Left lung (tissue), 10 donors: ENCODE measurements around the gene MYO15A. TPM values are rescaled to one million over a fixed set of nuclear protein-coding genes. Genes with fewer than 3 reads are reported as not detected.

Experiments used
- ATAC-seq: fragments of 200-7000 bp; cut with Tn5 transposase; one replicate; pipeline ENCODE4 v1.9.1; 2020; ENCODE audit warnings: moderate library complexity
- DNase-seq, 4 donors: peaks; one replicate each; pipeline ENCODE4 v3.0.0-alpha.2; 2013 to 2020
- H3K27ac ChIP-seq, 2 donors: fragments of 200-600 bp; sonication (generic) in 1 of 2; one replicate each; pipeline versions ENCODE4 v1.5.0 to v1.8.0; 2020 to 2021
- H3K27me3 ChIP-seq, 2 donors: fragments of 200-600 bp; sonication (generic) in 1 of 2; one replicate each; pipeline versions ENCODE4 v1.5.0 to v1.8.0; 2020 to 2021
- H3K36me3 ChIP-seq, 2 donors: fragments of 200-600 bp; sonication (generic) in 1 of 2; one replicate each; pipeline versions ENCODE4 v1.5.0 to v1.8.0; 2020 to 2021
- H3K4me1 ChIP-seq, 2 donors: fragments of 200-600 bp; one replicate each; pipeline ENCODE4 v1.8.0; 2021
- H3K4me3 ChIP-seq, 2 donors: fragments of 200-600 bp; sonication (generic) in 1 of 2; one replicate each; pipeline versions ENCODE4 v1.5.0 to v1.8.0; 2020 to 2021; ENCODE audit warnings: mild to moderate bottlenecking in 1 of 2
- H3K9me3 ChIP-seq, 2 donors: fragments of 200-600 bp; sonication (generic) in 1 of 2; one replicate each; pipeline versions ENCODE4 v1.5.0 to v1.8.0; 2020 to 2021
- CTCF ChIP-seq, 2 donors: fragments of 200-600 bp; sonication (generic) in 1 of 2; IDR thresholded peaks; one replicate each; pipeline versions ENCODE4 v1.5.0 to v1.8.0; 2021; ENCODE audit warnings: antibody characterized with exemption in 2 of 2
- intact Hi-C, 2 donors: fragments of 100-400 bp; cut with DNase I; formaldehyde crosslinking; loops; one replicate each; pipeline versions ENCODE4 v1.11.2 to v1.14.2; 2022
- polyA plus RNA-seq, 6 donors: library from polyadenylated mRNA; unstranded; fragments of 120-200 nt; gene quantifications; one replicate each; pipeline ENCODE4 v1.2.1, GENCODE V29; 2013; ENCODE audit not compliant: insufficient read length in 6 of 6
- total RNA-seq, 2 donors: library from RNA; stranded (reverse); fragmentation: NEBNext Ultra II Directional; extraction: Animal tissue kit (Norgen Biotek cat#: 25700); gene quantifications; one replicate each; pipeline ENCODE4 v1.2.1, GENCODE V29; 2021
- donor health status: DM: no; HTN: yes; CAD: no.
- donor health status: DM: no; HTN: no; CAD: no.

The MYO15A gene
- total and polyA plus RNA-seq, 8 donors: 1.3 to 3.2 (median 2.6) TPM

DNA sequence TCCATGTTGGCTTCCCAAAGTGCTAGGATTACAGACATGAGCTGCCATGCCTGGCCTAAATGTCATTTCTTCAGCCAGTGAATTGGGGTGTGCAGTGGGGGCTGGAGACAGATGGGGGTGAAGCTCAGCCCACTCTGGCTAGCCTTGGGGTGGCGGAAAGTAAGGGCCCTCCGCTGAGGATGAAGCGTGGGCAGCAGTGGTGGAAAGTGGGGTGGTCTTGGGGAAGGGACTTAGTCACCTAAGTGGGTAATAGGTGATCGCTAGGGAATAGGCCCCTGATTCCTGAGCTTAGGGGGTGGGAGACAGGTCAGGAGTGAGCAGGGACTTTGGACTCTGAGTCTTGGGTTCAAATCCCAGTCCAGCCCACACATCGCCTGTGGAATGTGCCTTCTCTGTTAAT lies 119.1 kb downstream of the MYO15A start:
- Histone ChIP-seq H3K4me1 (peaks cover 7 to 22% of the 10 kb centered on the region in 2 donors), H3K27me3 (no peaks in the 10 kb centered on the region), H3K9me3 (no peaks in the 10 kb centered on the region), H3K27ac (no peak overlapping the region), H3K36me3 (no peaks in the 10 kb centered on the region), H3K4me3 (no peak overlapping the region)
- DNase-seq: no peak
- ATAC-seq: no peak
- no peak for TF ChIP-seq CTCF (IDR thresholded peaks at IDR 0.05)
- intact Hi-C loops: no loop called here

DNA sequence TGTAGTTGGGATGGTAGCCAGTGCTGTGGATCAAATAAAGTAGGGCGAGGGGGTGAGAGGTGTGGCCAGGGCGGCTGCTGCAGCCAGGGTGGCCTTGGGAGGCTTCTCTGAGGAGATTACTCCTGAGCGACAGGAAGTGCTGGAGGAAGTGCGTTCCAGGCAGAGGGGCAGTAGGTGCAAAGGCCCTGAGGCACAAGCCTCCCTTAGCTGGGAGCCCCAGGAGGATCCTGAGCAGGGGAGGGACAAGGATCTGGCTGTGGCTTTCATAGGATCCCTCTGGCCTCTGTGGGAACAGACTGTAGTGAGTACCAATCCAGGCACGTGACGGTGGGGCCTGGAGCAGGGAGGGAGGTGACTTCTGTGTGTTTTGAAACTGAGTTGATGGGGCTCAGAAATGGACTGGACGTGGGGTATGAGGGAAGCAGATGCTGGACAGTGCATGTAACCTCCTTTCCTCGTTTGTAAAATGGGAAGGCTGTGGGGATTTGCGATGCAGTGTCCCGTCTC lies 119.7 kb downstream of the MYO15A start:
- Histone ChIP-seq H3K27ac (no peak overlapping the region), H3K9me3 (no peaks in the 10 kb centered on the region), H3K36me3 (peaks cover 0 to under 1% of the 10 kb centered on the region in 2 donors), H3K4me3 (no peak overlapping the region), H3K27me3 (no peaks in the 10 kb centered on the region), H3K4me1 (peaks cover 7 to 22% of the 10 kb centered on the region in 2 donors)
- intact Hi-C loops: no loop called here
- DNase-seq: no peak
- ATAC-seq: no peak
- no peak for TF ChIP-seq CTCF (IDR thresholded peaks at IDR 0.05)

- DNase-seq (no peak), ATAC-seq (no peak)
- no peak for TF ChIP-seq CTCF (IDR thresholded peaks at IDR 0.05)
- Histone ChIP-seq H3K4me3 (no peak overlapping the region), H3K27me3 (no peaks in the 10 kb centered on the region), H3K36me3 (peaks cover 0 to 11% of the 10 kb centered on the region in 2 donors), H3K9me3 (no peaks in the 10 kb centered on the region), H3K27ac (no peak overlapping the region), H3K4me1 (peaks cover 7 to 22% of the 10 kb centered on the region in 2 donors)
- intact Hi-C loops: no loop called here
Observed at GRCh38 chr17:18229254-18229653, 120.7 kb downstream of the MYO15A start.

Other genes starting within 250 kb of the MYO15A start
- gene TOM1L2, start 136.4 kb upstream of the MYO15A start, total RNA-seq: 10 to 100 TPM; 56.4 to 71.2 TPM
- 10 to 100 TPM; 51.2 to 62.3 (median 57.4) TPM for gene TOM1L2, start 136.4 kb upstream of the MYO15A start, polyA plus RNA-seq
- 1 to 10 TPM; 3.6 to 7.6 TPM for gene DRC3, start 135.9 kb upstream of the MYO15A start, total RNA-seq
- 10 to 100 TPM; 13.3 to 22.8 (median 19.0) TPM for gene DRC3, start 135.9 kb upstream of the MYO15A start, polyA plus RNA-seq
- 10 to 100 TPM; 36.8 to 38.2 TPM for gene ATPAF2, start 69.6 kb upstream of the MYO15A start, total RNA-seq
- 10 to 100 TPM; 21.3 to 26.6 (median 22.8) TPM for gene ATPAF2, start 69.6 kb upstream of the MYO15A start, polyA plus RNA-seq
- 1 to 10 TPM; 7.9 to 8.8 TPM for gene GID4, start 69.3 kb upstream of the MYO15A start, total RNA-seq
- 10 to 100 TPM; 12.4 to 15.1 (median 13.4) TPM for gene GID4, start 69.3 kb upstream of the MYO15A start, polyA plus RNA-seq
- gene DRG2, start 20.8 kb upstream of the MYO15A start, total RNA-seq: 10 to 100 TPM; 30.1 to 32.9 TPM
- gene DRG2, start 20.8 kb upstream of the MYO15A start, polyA plus RNA-seq: 10 to 100 TPM; 38.2 to 48.2 (median 38.4) TPM
- gene ALKBH5, start 75.1 kb downstream of the MYO15A start, total RNA-seq: 10 to 100 TPM; 87.6 to 99.6 TPM
- gene ALKBH5, start 75.1 kb downstream of the MYO15A start, polyA plus RNA-seq: 10 to 100 TPM; 53.6 to 68.2 (median 59.8) TPM
- 10 to 100 TPM; 14.4 to 17.8 TPM for gene LLGL1, start 116.9 kb downstream of the MYO15A start, total RNA-seq
- 10 to 100 TPM; 28.4 to 40.9 (median 36.9) TPM for gene LLGL1, start 116.9 kb downstream of the MYO15A start, polyA plus RNA-seq
- gene FLII, start 150.0 kb downstream of the MYO15A start, total RNA-seq: 100 to 1,000 TPM; 313 to 381 TPM
- gene FLII, start 150.0 kb downstream of the MYO15A start, polyA plus RNA-seq: 100 to 1,000 TPM; 124 to 158 (median 142) TPM
- 10 to 100 TPM in 1 of 2 donors, 1 to 10 TPM in 1; 9.0 to 16.3 TPM for gene MIEF2, start 151.9 kb downstream of the MYO15A start, total RNA-seq
- gene MIEF2, start 151.9 kb downstream of the MYO15A start, polyA plus RNA-seq: 10 to 100 TPM in 4 of 6 donors, 1 to 10 TPM in 2; 8.3 to 12.5 (median 11.1) TPM
- gene TOP3A, start 206.2 kb downstream of the MYO15A start, total RNA-seq: 10 to 100 TPM; 24.7 to 43.8 TPM
- 10 to 100 TPM; 47.6 to 65.1 (median 52.3) TPM for gene TOP3A, start 206.2 kb downstream of the MYO15A start, polyA plus RNA-seq
- 10 to 100 TPM; 16.7 to 23.4 TPM for gene SMCR8, start 206.5 kb downstream of the MYO15A start, total RNA-seq
- 10 to 100 TPM; 12.0 to 13.7 (median 13.0) TPM for gene SMCR8, start 206.5 kb downstream of the MYO15A start, polyA plus RNA-seq